Stimulated activated CD4-positive, alpha-beta T cell treated with anti-CD3 and anti-CD28 coated beads, TNF-alpha, amount 100 ng/mL, for 1 hour (primary cell): ENCODE results near the gene FRG2C.
"Not testable (repeated sequence)": the region's sequence is repeated elsewhere in the genome, so short reads cannot be mapped to it uniquely, and the experiment has no call there.

Experiments
- DNase-seq, 3 donors: peaks; one replicate each; pipeline ENCODE4 v3.0.0-alpha.2; 2020; ENCODE audit warnings: low read depth in 3 of 3, low spot score in 1 of 3

FRG2C gene

GRCh38 chr3:75669348-75670297, 5.5 kb downstream of the FRG2C start:
- not testable (repeated sequence) for DNase-seq

GRCh38 chr3:75670298-75671286, 6.5 kb downstream of the FRG2C start:
- not testable (repeated sequence) for DNase-seq

- DNase-seq = not testable (repeated sequence)
Measured at GRCh38 chr3:75671287-75672139, 7.4 kb downstream of the FRG2C start.

GRCh38 chr3:75672140-75672775, 8.1 kb downstream of the FRG2C start:
- not testable (repeated sequence) for DNase-seq

GRCh38 chr3:75683965-75684364, 19.8 kb downstream of the FRG2C start:
- not testable (repeated sequence) for DNase-seq

GRCh38 chr3:75687323-75687722, 23.2 kb downstream of the FRG2C start:
- DNase-seq = no peak

GRCh38 chr3:75692061-75692460, 27.9 kb downstream of the FRG2C start:
- DNase-seq = no peak
